ENCODE data around the gene KDM4B. TPM values are rescaled to one million over a fixed set of nuclear protein-coding genes. Genes with fewer than 3 reads are reported as not detected.
A peak's percentile ranks its signal among the peaks of the same experiment; 100 is the strongest.

KDM4B gene
- total and polyA plus RNA-seq, 10 of the 15 experiments (the other 5 are each of a cell fraction or from before 2014, with no cell fraction given): 0.47 to 49.6 (median 16.2) TPM

- TF ChIP-seq, protein P1, sequence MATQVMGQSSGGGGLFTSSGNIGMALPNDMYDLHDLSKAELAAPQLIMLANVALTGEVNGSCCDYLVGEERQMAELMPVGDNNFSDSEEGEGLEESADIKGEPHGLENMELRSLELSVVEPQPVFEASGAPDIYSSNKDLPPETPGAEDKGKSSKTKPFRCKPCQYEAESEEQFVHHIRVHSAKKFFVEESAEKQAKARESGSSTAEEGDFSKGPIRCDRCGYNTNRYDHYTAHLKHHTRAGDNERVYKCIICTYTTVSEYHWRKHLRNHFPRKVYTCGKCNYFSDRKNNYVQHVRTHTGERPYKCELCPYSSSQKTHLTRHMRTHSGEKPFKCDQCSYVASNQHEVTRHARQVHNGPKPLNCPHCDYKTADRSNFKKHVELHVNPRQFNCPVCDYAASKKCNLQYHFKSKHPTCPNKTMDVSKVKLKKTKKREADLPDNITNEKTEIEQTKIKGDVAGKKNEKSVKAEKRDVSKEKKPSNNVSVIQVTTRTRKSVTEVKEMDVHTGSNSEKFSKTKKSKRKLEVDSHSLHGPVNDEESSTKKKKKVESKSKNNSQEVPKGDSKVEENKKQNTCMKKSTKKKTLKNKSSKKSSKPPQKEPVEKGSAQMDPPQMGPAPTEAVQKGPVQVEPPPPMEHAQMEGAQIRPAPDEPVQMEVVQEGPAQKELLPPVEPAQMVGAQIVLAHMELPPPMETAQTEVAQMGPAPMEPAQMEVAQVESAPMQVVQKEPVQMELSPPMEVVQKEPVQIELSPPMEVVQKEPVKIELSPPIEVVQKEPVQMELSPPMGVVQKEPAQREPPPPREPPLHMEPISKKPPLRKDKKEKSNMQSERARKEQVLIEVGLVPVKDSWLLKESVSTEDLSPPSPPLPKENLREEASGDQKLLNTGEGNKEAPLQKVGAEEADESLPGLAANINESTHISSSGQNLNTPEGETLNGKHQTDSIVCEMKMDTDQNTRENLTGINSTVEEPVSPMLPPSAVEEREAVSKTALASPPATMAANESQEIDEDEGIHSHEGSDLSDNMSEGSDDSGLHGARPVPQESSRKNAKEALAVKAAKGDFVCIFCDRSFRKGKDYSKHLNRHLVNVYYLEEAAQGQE (IDR thresholded peaks at IDR 0.05; ENCODE audit: low read depth, low read length): peak; percentile 54; the same call in 1 of the 2 replicates
- TF ChIP-seq ZNF622 (IDR thresholded peaks at IDR 0.05): no peak
- H3K4me3 ChIP-seq: no peak overlapping the region
- no peak for DNase-seq (ENCODE audit: low read depth, low spot score)
- H3K27me3 ChIP-seq (replicated peaks in 1 of 2; ENCODE audit: control insufficient read depth in 2 of 2, insufficient read depth in 2 of 2, low read length in 1 of 2): no peaks in the 10 kb centered on the region
- no TSS peak for BruUV-seq (replicated peaks)
- no peak for ATAC-seq
- intact Hi-C loops (cut with micrococcal nuclease; ENCODE audit: unreplicated experiment) (no loop called here), in situ Hi-C loops (cut with MboI) (no loop called here)
- FAIRE-seq: no peak
- no peak overlapping the region for H3K27ac ChIP-seq (ENCODE audit: control insufficient read depth, insufficient read depth)
- no peak overlapping the region for H3K9ac ChIP-seq (ENCODE audit: control insufficient read depth, insufficient read depth, low read length)
- peaks cover 8 to 15% of the 10 kb centered on the region in 2 experiments; a peak in 3 of 4 replicates for H3K36me3 ChIP-seq (ENCODE audit: control insufficient read depth in 2 of 2, insufficient read depth in 2 of 2, low read length in 1 of 2)
- ChIA-PET RAD21 (ENCODE audit: unreplicated experiment) (no interaction called here), SMC1A (ENCODE audit: uncharacterized antibody, unreplicated experiment) (no interaction called here), CTCF (no interaction called here), POLR2A (no interaction called here)
- no peaks in the 10 kb centered on the region for H3K9me3 ChIP-seq (replicated peaks; ENCODE audit: control insufficient read depth, insufficient read depth, low read length)
- 91% methylated on average over 23 of the region's 28 CpGs for WGBS (ENCODE audit: insufficient coverage, insufficient replicate concordance, low lambda C conversion rate, missing lambda C conversion rate)
- no peaks in the 10 kb centered on the region for H3K79me2 ChIP-seq (ENCODE audit: control insufficient read depth, insufficient read depth, low read length)
- no peaks in the 10 kb centered on the region for H4K20me1 ChIP-seq (ENCODE audit: control insufficient read depth, insufficient read depth)
- no peak overlapping the region for H2AFZ ChIP-seq (ENCODE audit: control insufficient read depth, low read depth, low read length)
- no peak overlapping the region for H3K4me2 ChIP-seq (ENCODE audit: control insufficient read depth, insufficient read depth)
- H3K4me1 ChIP-seq (ENCODE audit: control insufficient read depth, insufficient read depth, low read length): no peaks in the 10 kb centered on the region
These were observed 112.7 kb downstream of the KDM4B start for GRCh38 chr19:5081443-5082161.

GRCh38 chr19:5083547-5083965 is 114.6 kb downstream of the KDM4B start:
- FAIRE-seq: no peak
- no peaks in the 10 kb centered on the region for H4K20me1 ChIP-seq (ENCODE audit: control insufficient read depth, insufficient read depth)
- TF ChIP-seq E4F1 (IDR thresholded peaks at IDR 0.05; ENCODE audit: borderline replicate concordance, partially characterized antibody) (no peak), SMC3 (IDR thresholded peaks at IDR 0.05; ENCODE audit: borderline replicate concordance, low read length) (no peak), MEF2B (IDR thresholded peaks at IDR 0.05; ENCODE audit: partially characterized antibody, poor library complexity, severe bottlenecking) (no peak), TCF12 (IDR thresholded peaks at IDR 0.05; ENCODE audit: low read depth, low read length) (no peak)
- H3K36me3 ChIP-seq (ENCODE audit: control insufficient read depth in 2 of 2, insufficient read depth in 2 of 2, low read length in 1 of 2): peaks cover 6 to 12% of the 10 kb centered on the region in 2 experiments; a peak in 3 of 4 replicates
- ChIA-PET SMC1A (ENCODE audit: uncharacterized antibody, unreplicated experiment) (no interaction called here), RAD21 (ENCODE audit: unreplicated experiment) (no interaction called here), CTCF (no interaction called here), POLR2A (no interaction called here)
- H2AFZ ChIP-seq (ENCODE audit: control insufficient read depth, low read depth, low read length): no peak overlapping the region
- 96% methylated on average over 13 of the region's 13 CpGs for WGBS (ENCODE audit: insufficient coverage, insufficient replicate concordance, low lambda C conversion rate, missing lambda C conversion rate)
- H3K9ac ChIP-seq (ENCODE audit: control insufficient read depth, insufficient read depth, low read length): no peak overlapping the region
- no peaks in the 10 kb centered on the region for H3K27me3 ChIP-seq (replicated peaks in 1 of 2; ENCODE audit: control insufficient read depth in 2 of 2, insufficient read depth in 2 of 2, low read length in 1 of 2)
- no peak for DNase-seq (ENCODE audit: low read depth, low spot score)
- no peak overlapping the region for H3K27ac ChIP-seq (ENCODE audit: control insufficient read depth, insufficient read depth)
- no TSS peak for BruUV-seq (replicated peaks)
- ATAC-seq: no peak
- H3K4me2 ChIP-seq (ENCODE audit: control insufficient read depth, insufficient read depth): no peak overlapping the region
- intact Hi-C loops (cut with micrococcal nuclease; ENCODE audit: unreplicated experiment) (no loop called here), in situ Hi-C loops (cut with MboI) (no loop called here)
- no peaks in the 10 kb centered on the region for H3K9me3 ChIP-seq (replicated peaks; ENCODE audit: control insufficient read depth, insufficient read depth, low read length)
- no peaks in the 10 kb centered on the region for H3K79me2 ChIP-seq (ENCODE audit: control insufficient read depth, insufficient read depth, low read length)
- H3K4me3 ChIP-seq: no peak overlapping the region
- no peaks in the 10 kb centered on the region for H3K4me1 ChIP-seq (ENCODE audit: control insufficient read depth, insufficient read depth, low read length)

All from GM12878 (cell line).